Measurements from ENCODE around the gene BMP8A.
A peak's percentile ranks its signal among the peaks of the same experiment; 100 is the strongest.

GRCh38 chr1:39499668-39500067 is 8.2 kb downstream of the BMP8A start:
- TF ChIP-seq CTCF (IDR thresholded peaks at IDR 0.05) (no peak), POLR2A (IDR thresholded peaks at IDR 0.05) (no peak), POLR2AphosphoS5 (IDR thresholded peaks at IDR 0.05) (peak; percentile 16)
